Chondrocyte (in vitro differentiated cells): ENCODE results near the gene PIGK. TPM values are rescaled to one million over a fixed set of nuclear protein-coding genes. Genes with fewer than 3 reads are reported as not detected.

Source experiments
- DNase-seq: peaks from one replicate; pipeline ENCODE4 v3.0.0; 2021; ENCODE audit warnings: mixed read lengths, low spot score
- H3K27ac Mint-ChIP-seq: one replicate; pipeline ENCODE4 v1.8.0; 2021; ENCODE audit warnings: mild to moderate bottlenecking, moderate library complexity, mixed read lengths; ENCODE audit not compliant: unreplicated experiment
- H3K27me3 Mint-ChIP-seq: 2 replicates; pipeline ENCODE4 v1.8.0; 2021; ENCODE audit warnings: low read depth, mixed read lengths
- H3K36me3 Mint-ChIP-seq: 2 replicates; pipeline ENCODE4 v1.8.0; 2021; ENCODE audit warnings: low read depth, mixed read lengths
- H3K4me1 Mint-ChIP-seq: 2 replicates; pipeline ENCODE4 v1.8.0; 2021; ENCODE audit warnings: low read depth, mild to moderate bottlenecking, mixed read lengths
- H3K4me3 Mint-ChIP-seq: one replicate; pipeline ENCODE4 v1.8.0; 2021; ENCODE audit warnings: mild to moderate bottlenecking, moderate library complexity, mixed read lengths; ENCODE audit not compliant: unreplicated experiment
- H3K9me3 Mint-ChIP-seq: 2 replicates; pipeline ENCODE4 v1.8.0; 2021; ENCODE audit warnings: low read depth, mixed read lengths
- CTCF ChIP-seq: fragments of 200-600 bp; sonication (generic); IDR thresholded peaks from 2 replicates; pipeline ENCODE4 v1.5.0; 2021; ENCODE audit warnings: antibody characterized with exemption, mild to moderate bottlenecking, moderate library complexity
- total RNA-seq: library from RNA; stranded (reverse); gene quantifications from 3 replicates; pipeline ENCODE4 v1.2.1, GENCODE V29; 2021

Gene PIGK
- total RNA-seq, 1 donor from 2014 or later, result 41.5 TPM

- TF ChIP-seq CTCF, result no peak
- Mint-ChIP-seq H3K9me3 (no peaks in the 10 kb centered on the region), H3K4me1 (no peaks in the 10 kb centered on the region), H3K4me3 (no peak overlapping the region), H3K27ac (no peak overlapping the region), H3K27me3 (peaks cover 2% of the 10 kb centered on the region), H3K36me3 (peaks cover 3% of the 10 kb centered on the region)
- no peak for DNase-seq
Measured at GRCh38 chr1:77061162-77061561, 158.1 kb downstream of the PIGK start.

GRCh38 chr1:77060000-77060399, 159.2 kb downstream of the PIGK start:
- no peak overlapping the region for H3K27ac Mint-ChIP-seq
- H3K4me1 Mint-ChIP-seq, result no peaks in the 10 kb centered on the region
- no peak for DNase-seq
- peaks cover 4% of the 10 kb centered on the region for H3K36me3 Mint-ChIP-seq
- peaks cover 2% of the 10 kb centered on the region for H3K27me3 Mint-ChIP-seq
- H3K9me3 Mint-ChIP-seq, result peaks cover 1% of the 10 kb centered on the region
- TF ChIP-seq CTCF, result no peak
- no peak overlapping the region for H3K4me3 Mint-ChIP-seq

DNA sequence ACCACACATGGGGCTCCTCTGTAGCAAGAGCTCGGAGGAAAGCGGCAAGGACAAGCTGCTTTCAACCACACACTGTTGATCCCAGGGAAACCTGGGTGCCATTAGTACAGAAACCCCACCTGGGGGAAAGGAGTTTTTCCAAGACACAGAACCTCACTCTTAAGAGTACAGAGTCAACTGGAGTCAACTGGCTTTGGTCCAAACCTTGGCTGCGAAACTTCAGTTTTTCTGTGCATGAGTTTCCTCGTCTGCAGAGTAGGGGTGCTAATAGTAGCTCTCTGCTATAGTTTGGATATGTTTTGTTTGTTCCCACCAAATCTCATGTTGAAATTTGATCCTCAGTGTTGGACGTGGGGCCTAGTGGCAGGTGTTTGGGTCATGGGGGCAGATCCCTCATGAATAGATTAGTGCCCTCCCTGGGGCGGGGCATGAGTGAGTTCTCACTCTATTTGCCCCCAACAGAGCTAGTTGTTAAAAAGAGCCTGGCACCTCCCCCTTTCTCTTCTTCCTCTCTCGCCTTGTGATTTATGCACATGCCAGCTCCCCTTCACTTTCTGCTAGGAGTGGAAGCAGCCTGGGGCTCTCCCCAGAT, 161.1 kb downstream of the PIGK start:
- DNase-seq, result no peak
- Mint-ChIP-seq H3K27ac (no peak overlapping the region), H3K9me3 (peaks cover 3% of the 10 kb centered on the region), H3K36me3 (peaks cover 5% of the 10 kb centered on the region), H3K4me1 (no peaks in the 10 kb centered on the region), H3K4me3 (no peak overlapping the region), H3K27me3 (peaks cover 2% of the 10 kb centered on the region)
- TF ChIP-seq CTCF, result no peak

DNA sequence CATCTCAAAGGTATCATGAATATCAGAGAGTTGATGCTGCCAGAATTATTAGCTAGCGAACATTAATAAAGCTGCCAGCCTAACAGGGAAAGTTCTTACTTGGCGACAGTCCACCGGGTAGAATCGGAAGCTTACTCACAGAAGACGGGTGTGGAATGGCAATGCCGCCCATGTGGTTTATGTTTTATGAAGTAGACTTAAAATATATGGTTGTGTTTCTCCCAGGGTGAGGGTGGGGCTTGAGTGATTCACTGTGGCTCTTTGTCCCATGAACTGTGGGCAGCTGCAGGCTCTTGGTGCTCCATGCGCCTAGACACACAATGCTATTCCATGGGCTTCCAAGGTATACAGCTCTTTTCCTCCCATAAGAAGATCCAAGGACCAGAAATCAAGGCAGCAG, 162.7 kb downstream of the PIGK start:
- H3K27ac Mint-ChIP-seq, result no peak overlapping the region
- peaks cover 2% of the 10 kb centered on the region for H3K27me3 Mint-ChIP-seq
- H3K4me1 Mint-ChIP-seq, result no peaks in the 10 kb centered on the region
- no peak for TF ChIP-seq CTCF
- DNase-seq, result no peak
- H3K36me3 Mint-ChIP-seq, result peaks cover 7% of the 10 kb centered on the region
- H3K4me3 Mint-ChIP-seq, result no peak overlapping the region
- H3K9me3 Mint-ChIP-seq, result peaks cover 3% of the 10 kb centered on the region

- no peak for DNase-seq
- no peak overlapping the region for H3K27ac Mint-ChIP-seq
- H3K36me3 Mint-ChIP-seq, result peaks cover 5% of the 10 kb centered on the region
- H3K27me3 Mint-ChIP-seq, result no peaks in the 10 kb centered on the region
- H3K9me3 Mint-ChIP-seq, result peaks cover 3% of the 10 kb centered on the region
- H3K4me1 Mint-ChIP-seq, result no peaks in the 10 kb centered on the region
- TF ChIP-seq CTCF, result no peak
- H3K4me3 Mint-ChIP-seq, result no peak overlapping the region
Measured at GRCh38 chr1:77051425-77051824, 167.8 kb downstream of the PIGK start.
